GM18511 (cell line): Measurements from ENCODE around the gene NRG2.

Experiments
- ATAC-seq: cut with Tn5 transposase; IDR thresholded peaks from one replicate; pipeline ENCODE4 v1.9.1; 2021; ENCODE audit warnings: mild to moderate bottlenecking, moderate library complexity; ENCODE audit not compliant: unreplicated experiment

NRG2 gene

DNA sequence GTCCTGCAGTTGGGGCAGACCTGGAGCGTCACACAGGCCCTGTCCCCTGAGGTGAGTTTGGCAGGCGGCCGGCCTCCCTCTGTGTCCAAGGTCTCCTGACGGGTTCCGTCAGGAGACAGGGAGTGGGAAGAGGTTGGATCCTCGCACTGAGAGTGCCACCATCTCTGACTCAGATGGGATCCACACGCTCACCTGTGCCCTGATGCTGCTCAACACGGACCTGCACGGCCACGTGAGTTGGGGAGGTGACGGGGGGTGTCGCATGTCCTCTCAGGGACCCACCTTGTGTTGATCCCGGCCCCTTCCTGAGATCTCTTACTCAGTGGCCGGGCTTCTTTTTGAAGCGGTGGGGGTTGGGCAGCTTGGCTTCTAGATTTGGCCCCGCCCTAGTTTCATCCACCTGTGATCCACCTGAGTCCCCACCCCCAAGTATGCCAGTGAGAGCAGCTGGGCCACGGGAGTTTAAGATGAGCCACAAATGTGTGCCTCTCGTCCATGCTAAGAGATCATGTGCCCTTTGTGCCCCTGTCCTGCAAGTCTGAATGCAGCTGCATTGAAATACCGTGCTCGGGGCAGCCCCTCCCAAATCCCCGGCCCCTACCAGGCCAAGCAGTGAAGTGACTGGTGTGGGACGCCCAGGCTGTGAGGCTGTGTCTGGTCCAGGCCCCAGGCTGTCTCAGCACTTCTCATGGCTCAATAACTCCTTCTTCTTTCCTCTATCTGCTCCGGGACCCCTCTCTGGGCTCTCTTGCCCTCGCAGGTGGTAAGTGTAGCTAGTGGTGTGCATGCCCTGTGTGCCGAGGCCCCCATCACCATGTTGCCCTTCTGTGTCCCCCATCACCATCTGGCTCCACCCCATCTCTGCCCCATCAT is 220.3 kb downstream of the NRG2 start:
- ATAC-seq, result no peak

DNA sequence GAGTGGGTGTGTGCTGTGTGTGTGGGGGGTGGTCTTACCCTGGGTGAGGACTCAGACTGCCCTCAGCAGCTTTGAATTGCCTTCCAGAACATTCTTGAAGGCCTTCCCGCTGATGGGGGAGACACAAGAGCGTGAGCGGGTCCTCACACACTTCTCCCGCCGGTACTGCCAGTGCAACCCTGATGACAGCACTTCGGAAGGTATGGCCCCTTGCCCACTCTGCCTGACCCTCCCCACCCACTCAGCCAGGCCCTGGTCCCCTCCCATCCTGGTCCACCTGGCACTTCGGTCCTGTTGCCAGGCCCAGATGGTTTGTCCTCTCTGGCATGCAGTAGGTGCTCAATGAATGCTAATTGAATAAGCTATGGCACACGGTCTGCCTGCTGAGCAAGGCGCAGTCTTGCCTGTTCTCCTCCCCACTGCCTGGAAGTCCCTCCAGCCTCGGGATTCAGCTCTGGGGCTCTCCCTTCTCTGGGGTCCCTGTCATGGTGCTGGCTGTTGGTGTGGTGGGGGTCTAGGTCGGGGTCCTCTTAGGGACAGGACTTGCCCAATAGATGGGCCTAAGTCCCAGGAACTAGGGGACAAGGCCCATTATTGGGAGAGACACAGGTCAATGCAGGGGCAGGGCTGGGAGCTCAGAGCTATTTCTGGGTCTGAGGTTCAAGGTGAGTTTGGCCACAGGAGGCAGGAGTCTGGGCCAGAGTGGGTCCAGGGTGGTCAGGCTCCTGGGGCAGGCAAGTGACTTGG is 221.1 kb downstream of the NRG2 start:
- ATAC-seq, result no peak

GRCh38 chr5:139820606-139821005 is 222.5 kb downstream of the NRG2 start:
- no peak for ATAC-seq

- ATAC-seq, result no peak
Measured at GRCh38 chr5:139820130-139820529, 223.0 kb downstream of the NRG2 start.

DNA sequence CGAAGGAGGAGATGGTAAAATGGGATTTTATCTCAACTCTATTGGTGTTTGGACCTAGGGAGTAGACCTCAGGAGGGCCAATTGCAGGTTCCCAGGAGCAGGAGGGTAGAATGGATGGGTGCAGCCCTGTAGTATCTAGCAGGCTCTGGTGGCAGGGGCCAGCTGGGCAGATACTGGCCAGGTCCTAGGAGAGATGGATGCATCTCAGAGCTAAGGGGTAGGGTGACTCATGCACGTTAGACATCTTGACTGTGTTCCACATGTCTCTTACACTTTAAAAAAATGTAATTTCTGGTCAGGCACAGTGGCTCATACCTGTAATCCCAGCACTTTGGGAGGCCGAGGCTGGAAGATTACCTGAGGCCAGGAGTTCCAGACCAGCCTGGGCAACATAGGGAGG is 225.1 kb downstream of the NRG2 start:
- ATAC-seq, result no peak

- ATAC-seq, result no peak
Measured at GRCh38 chr5:139817362-139817761, 225.7 kb downstream of the NRG2 start.

GRCh38 chr5:139816566-139816965 is 226.5 kb downstream of the NRG2 start:
- ATAC-seq, result no peak

DNA sequence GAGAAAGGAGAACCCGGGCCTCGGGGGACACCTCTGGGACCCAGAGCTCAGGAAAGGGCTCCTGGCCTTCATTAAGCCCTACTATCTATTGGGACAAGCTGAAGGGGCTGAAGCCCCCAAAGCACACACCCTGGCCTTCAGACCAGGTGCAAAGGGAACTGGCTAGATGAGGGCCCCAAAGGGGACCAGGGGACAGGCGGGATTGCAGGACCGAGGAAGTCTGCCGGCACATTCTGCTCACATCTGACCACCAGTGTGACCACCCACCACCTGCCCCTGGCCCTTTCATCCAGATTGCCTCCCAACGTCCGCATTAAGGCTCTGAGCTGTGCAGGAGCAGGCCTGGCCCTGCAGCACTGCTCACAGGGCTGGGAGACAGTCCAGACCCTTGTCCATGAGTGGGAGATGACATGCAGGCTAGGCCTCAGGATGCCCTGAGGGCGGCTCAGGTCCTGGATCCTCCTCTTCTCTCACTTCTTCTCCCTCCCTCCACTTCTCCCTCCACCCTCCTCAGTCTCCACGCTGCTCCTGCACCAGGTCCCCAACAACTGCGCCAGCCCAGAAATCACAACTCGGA is 228.3 kb downstream of the NRG2 start:
- no peak for ATAC-seq

GRCh38 chr5:139814191-139814601 is 228.9 kb downstream of the NRG2 start:
- no peak for ATAC-seq

GRCh38 chr5:139812836-139813805 is 230.0 kb downstream of the NRG2 start:
- no peak for ATAC-seq

GRCh38 chr5:139812323-139812722 is 230.8 kb downstream of the NRG2 start:
- ATAC-seq, result no peak

GRCh38 chr5:139811274-139811607 is 231.9 kb downstream of the NRG2 start:
- no peak for ATAC-seq

DNA sequence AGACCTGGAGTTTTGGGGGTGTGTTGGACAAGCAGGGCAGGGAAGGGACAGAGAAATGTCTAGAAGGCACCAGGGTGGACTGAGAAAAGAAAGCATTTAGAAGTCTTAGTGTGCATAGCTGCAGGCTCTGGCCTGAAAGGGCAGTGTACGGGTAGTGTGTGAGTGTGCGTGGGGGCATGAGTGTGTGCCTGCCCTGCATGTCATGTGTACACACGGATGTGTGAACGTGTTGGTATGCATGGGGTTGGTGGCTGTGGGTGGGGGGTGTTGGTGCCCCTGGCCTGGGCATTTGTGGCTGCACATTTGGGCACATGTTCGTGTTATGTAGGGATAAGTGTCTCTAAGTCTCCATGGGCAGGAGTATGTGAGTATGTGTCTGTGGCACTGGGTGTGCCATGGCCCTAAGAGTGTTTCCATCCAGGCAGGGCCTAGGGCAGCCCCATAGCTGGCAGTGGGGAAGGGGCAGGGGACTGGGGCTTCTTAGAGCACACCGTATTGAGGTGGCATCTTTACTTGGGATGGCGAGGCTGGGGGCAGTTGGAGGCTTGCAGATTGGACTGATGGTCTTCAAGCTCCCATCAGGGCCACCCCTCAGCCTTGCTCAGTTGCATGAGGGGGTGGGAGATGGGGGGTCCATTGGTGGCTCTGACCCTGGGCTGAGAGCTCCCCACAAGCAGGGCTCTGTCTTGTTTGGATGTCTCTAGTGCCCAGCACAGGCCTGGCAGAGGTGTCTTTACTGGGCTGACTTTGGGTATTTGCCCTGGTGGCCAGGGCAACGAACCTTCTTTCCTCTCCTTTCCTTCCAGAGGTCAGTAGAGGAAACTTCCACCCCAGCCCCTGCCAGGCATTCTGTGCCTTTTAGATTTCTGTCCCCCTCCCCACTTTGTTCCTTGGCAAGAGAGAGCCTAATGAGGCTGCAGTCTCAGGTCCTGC is 232.5 kb downstream of the NRG2 start:
- ATAC-seq, result no peak

DNA sequence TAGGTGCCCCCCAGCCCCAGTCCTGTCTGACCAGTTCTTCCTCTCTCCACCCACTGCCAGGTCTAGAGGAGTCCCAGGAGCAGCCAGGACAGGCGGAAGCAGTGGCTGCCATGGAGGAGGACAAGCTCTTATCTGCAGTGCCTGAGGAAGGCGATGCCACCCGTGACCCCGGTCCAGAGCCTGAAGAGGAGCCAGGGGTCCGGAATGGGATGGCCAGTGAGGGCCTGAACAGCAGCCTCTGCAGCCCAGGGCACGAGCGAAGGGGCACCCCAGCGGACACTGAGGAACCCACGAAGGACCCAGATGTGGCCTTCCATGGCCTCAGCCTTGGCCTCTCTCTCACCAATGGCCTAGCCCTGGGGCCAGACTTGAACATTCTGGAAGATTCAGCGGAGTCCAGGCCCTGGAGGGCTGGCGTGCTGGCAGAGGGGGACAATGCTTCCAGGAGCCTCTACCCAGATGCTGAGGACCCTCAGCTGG is 233.7 kb downstream of the NRG2 start:
- no peak for ATAC-seq

GRCh38 chr5:139808481-139809330 is 234.4 kb downstream of the NRG2 start:
- ATAC-seq, result peak; percentile 45

DNA sequence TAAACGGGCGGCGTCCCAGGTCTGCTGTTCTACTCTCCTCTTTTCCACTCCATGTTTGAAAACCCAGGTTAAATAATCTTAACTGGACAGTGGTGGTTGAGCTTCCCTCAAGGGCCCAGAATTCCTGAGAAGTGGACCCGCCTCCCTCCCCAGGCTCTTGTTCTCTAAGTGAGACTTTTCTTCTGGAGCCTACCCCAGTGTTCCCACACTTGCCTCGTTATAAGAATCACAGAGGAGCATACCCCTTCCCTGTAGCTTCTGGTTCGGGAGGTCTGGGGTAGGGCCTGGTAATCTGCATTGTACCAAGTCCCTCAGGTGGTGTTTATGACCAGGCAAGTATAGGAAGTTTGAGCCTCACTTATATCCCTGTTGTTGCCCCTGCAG is 235.5 kb downstream of the NRG2 start:
- ATAC-seq, result no peak

DNA sequence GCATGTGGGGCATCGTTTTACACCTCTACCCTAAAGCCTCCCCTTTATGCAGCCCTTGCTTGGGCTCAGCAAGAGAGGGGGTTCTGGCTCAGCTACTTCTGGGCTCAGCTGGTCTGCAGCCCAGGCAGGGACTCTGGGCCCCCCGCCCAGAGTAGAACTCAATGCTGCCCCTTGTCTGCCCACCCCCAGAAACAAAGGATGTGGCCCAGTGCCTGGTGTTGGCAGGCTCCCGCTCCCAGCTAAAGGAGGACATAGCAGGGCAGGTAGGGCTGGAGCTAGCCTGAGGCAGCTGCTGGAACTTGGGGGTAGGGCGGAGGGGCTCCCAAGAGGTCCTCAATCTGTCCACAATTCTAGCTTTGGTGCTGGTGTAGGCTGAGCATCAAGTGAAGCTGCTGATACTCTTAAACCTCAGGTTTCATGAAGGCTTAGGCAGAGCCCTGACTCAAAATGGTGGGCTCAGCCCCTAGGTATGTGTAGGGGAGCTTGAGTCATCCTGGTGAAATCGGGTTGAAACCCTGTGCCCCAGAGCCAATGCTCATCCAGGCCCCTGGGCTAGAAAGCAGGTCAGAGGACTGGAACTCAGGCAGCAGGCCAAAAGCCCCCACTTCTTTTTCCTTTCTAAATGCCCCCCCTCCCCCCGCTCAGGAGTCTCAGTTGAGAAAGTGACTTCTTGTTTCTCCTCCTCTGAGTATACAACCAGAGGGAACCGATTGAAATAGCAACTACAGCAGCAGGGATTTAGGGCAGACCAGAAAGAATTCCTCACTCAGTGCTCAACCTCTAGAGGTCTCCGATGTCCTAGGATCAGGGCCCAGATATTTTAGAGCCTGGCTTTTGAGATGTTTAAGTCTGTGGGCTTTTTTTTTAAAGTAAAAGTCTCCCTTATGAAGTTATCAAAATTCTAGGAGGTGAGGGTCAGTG is 236.1 kb downstream of the NRG2 start:
- ATAC-seq, result no peak

- ATAC-seq, result no peak
Measured at GRCh38 chr5:139806111-139806510, 237.0 kb downstream of the NRG2 start.
